ENCODE results near the gene MRC1. TPM values are rescaled to one million over a fixed set of nuclear protein-coding genes. Genes with fewer than 3 reads are reported as not detected.

MRC1 gene
- total and polyA plus RNA-seq, 4 donors: 14.0 to 161 (median 43.6) TPM

DNA sequence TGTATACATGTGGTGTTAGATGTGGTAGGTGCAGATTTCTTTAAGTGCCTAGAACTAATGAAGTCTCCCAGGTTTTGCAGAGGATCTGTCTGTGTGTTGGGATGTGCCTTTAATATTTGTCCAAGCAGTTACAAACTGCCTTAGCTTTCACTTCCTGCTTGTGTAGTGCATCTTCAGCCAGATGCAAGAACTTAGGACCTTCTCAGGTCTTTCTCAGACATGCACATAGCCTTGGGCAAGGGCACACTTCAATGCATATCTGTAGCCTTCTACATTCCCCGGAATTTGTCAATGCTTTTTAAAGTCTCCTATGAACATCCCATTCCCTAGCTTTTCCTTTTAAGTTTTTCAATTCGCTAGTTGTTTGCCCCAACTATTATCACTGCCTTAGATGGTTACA is 95.4 kb downstream of the MRC1 start:
- Histone ChIP-seq H3K9ac (ENCODE audit: insufficient read depth in 1 of 2, low read length in 2 of 2) (no peak overlapping the region), H3K27ac (ENCODE audit: low read depth in 1 of 2, low read length in 1 of 2) (no peak overlapping the region), H3K4me1 (ENCODE audit: control insufficient read depth in 5 of 5, insufficient read depth in 5 of 5, low read length in 5 of 5) (no peaks in the 10 kb centered on the region), H3K9me3 (ENCODE audit: control insufficient read depth in 4 of 4, insufficient read depth in 3 of 4, low read length in 3 of 4) (no peaks in the 10 kb centered on the region), H3K4me3 (no peak overlapping the region), H3K27me3 (ENCODE audit: control insufficient read depth in 3 of 3, insufficient read depth in 3 of 3, low read length in 2 of 3) (peaks cover 0 to 2% (median 0%) of the 10 kb centered on the region in 3 donors), H3K36me3 (ENCODE audit: control insufficient read depth in 4 of 4, insufficient read depth in 4 of 4, low read length in 4 of 4) (no peaks in the 10 kb centered on the region)
- 87 to 90% methylated on average over 2 of the region's 2 CpGs for WGBS, 2 donors
- DNase-seq (no peak), ATAC-seq (ENCODE audit: insufficient read depth, low FRiP score) (no peak)
- TF ChIP-seq CTCF (IDR thresholded peaks at IDR 0.05; ENCODE audit: control extremely low read depth, extremely low read depth): no peak

GRCh38 chr10:17905491-17905890 is 96.3 kb downstream of the MRC1 start:
- Histone ChIP-seq H3K36me3 (ENCODE audit: control insufficient read depth in 4 of 4, insufficient read depth in 4 of 4, low read length in 4 of 4) (no peaks in the 10 kb centered on the region), H3K9me3 (ENCODE audit: control insufficient read depth in 4 of 4, insufficient read depth in 3 of 4, low read length in 3 of 4) (no peaks in the 10 kb centered on the region), H3K4me3 (no peak overlapping the region), H3K4me1 (ENCODE audit: control insufficient read depth in 5 of 5, insufficient read depth in 5 of 5, low read length in 5 of 5) (no peaks in the 10 kb centered on the region), H3K27me3 (ENCODE audit: control insufficient read depth in 3 of 3, insufficient read depth in 3 of 3, low read length in 2 of 3) (peaks cover 0 to 2% (median 0%) of the 10 kb centered on the region in 3 donors), H3K9ac (ENCODE audit: insufficient read depth in 1 of 2, low read length in 2 of 2) (no peak overlapping the region), H3K27ac (ENCODE audit: low read depth in 1 of 2, low read length in 1 of 2) (no peak overlapping the region)
- 82 to 85% methylated on average over 3 of the region's 3 CpGs for WGBS, 2 donors
- no peak for DNase-seq
- no peak for TF ChIP-seq CTCF (IDR thresholded peaks at IDR 0.05; ENCODE audit: control extremely low read depth, extremely low read depth)
- no peak for ATAC-seq (ENCODE audit: insufficient read depth, low FRiP score)

DNA sequence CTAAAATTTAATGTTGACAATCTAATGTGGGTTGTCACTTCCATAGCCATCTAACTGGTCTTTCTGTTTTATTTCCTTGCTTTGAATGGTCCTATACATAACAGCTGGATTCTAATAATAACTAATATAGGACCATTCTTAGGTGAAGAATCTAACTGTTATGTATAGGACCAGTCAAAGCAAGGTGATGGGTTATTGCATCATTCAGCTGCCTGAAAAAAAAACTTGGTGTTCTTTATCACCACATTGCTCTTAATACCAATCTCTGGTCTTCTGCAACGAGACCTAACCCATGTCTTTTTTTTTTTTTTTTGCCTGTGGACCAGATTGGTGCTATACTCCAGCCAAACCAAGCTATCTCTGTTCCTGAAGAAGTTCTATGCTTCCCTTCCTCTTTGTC is 96.9 kb downstream of the MRC1 start:
- H3K4me3 ChIP-seq: no peak overlapping the region
- 59 to 65% methylated on average over 1 of the region's 1 CpG for WGBS, 2 donors
- H3K9me3 ChIP-seq (ENCODE audit: control insufficient read depth in 4 of 4, insufficient read depth in 3 of 4, low read length in 3 of 4): no peaks in the 10 kb centered on the region
- no peak overlapping the region for H3K9ac ChIP-seq (ENCODE audit: insufficient read depth in 1 of 2, low read length in 2 of 2)
- H3K27ac ChIP-seq (ENCODE audit: low read depth in 1 of 2, low read length in 1 of 2): no peak overlapping the region
- DNase-seq (no peak), ATAC-seq (ENCODE audit: insufficient read depth, low FRiP score) (no peak)
- H3K4me1 ChIP-seq (ENCODE audit: control insufficient read depth in 5 of 5, insufficient read depth in 5 of 5, low read length in 5 of 5): no peaks in the 10 kb centered on the region
- no peaks in the 10 kb centered on the region for H3K36me3 ChIP-seq (ENCODE audit: control insufficient read depth in 4 of 4, insufficient read depth in 4 of 4, low read length in 4 of 4)
- no peak for TF ChIP-seq CTCF (IDR thresholded peaks at IDR 0.05; ENCODE audit: control extremely low read depth, extremely low read depth)
- peaks cover 0 to 2% (median 0%) of the 10 kb centered on the region in 3 donors for H3K27me3 ChIP-seq (ENCODE audit: control insufficient read depth in 3 of 3, insufficient read depth in 3 of 3, low read length in 2 of 3)

DNA sequence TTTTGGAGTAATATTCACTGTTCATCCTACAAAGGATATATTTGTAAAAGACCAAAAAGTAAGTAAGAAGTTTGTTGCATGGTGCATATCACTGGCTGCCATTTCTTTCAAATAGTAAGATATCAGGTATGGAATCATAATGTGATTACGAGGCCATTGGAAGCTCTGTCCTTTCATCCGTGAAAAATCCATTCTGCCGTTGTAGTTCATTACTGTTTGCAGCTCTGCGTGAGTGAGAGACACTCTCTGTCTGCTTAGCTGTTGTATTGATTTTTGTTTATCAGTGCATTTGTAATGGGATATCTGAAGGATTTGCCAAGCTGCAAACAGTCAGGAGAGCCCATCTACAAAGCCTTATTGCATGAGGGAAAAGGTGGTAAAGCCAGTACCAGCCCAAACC is 98.5 kb downstream of the MRC1 start:
- no peak for TF ChIP-seq CTCF (IDR thresholded peaks at IDR 0.05; ENCODE audit: control extremely low read depth, extremely low read depth)
- DNase-seq: no peak
- ATAC-seq (ENCODE audit: insufficient read depth, low FRiP score): no peak
- H3K9me3 ChIP-seq (ENCODE audit: control insufficient read depth in 4 of 4, insufficient read depth in 3 of 4, low read length in 3 of 4): no peaks in the 10 kb centered on the region
- no peak overlapping the region for H3K27ac ChIP-seq (ENCODE audit: low read depth in 1 of 2, low read length in 1 of 2)
- H3K4me1 ChIP-seq (ENCODE audit: control insufficient read depth in 5 of 5, insufficient read depth in 5 of 5, low read length in 5 of 5): peaks cover 0 to 3% (median 0%) of the 10 kb centered on the region in 5 donors
- H3K27me3 ChIP-seq (ENCODE audit: control insufficient read depth in 3 of 3, insufficient read depth in 3 of 3, low read length in 2 of 3): peaks cover 0 to 2% (median 0%) of the 10 kb centered on the region in 3 donors
- 87 to 94% methylated on average over 4 of the region's 4 CpGs for WGBS, 2 donors
- no peaks in the 10 kb centered on the region for H3K36me3 ChIP-seq (ENCODE audit: control insufficient read depth in 4 of 4, insufficient read depth in 4 of 4, low read length in 4 of 4)
- no peak overlapping the region for H3K4me3 ChIP-seq
- no peak overlapping the region for H3K9ac ChIP-seq (ENCODE audit: insufficient read depth in 1 of 2, low read length in 2 of 2)
